K562 (cell line): Measurements from ENCODE around the gene PLEK2. TPM values are rescaled to one million over a fixed set of nuclear protein-coding genes. Genes with fewer than 3 reads are reported as not detected.

Experiments
- ATAC-seq: fragments of 200-7000 bp; cut with Tn5 transposase; 3 replicates; pipeline ENCODE4 v1.9.1; 2020; ENCODE audit warnings: moderate library complexity
- BruUV-seq: library from RNA; stranded (reverse); fragments of 400-500 nt; replicated peaks from 2 replicates; lab custom pipeline; 2021; lab: Mats Ljungman, UMichigan
- CTCF ChIA-PET: fragments of 300-600 bp; formaldehyde crosslinking; extraction: SDS; loops from one replicate; lab custom pipeline; 2021; ENCODE audit warnings: low intra/inter-chr PET ratio; lab: Yijun Ruan, JAX
- POLR2A ChIA-PET: fragments of 300-600, 350-650 bp; sonication (Branson Sonifier 250); formaldehyde crosslinking; extraction: SDS; loops from one replicate; lab custom pipeline; 2021; ENCODE audit warnings: antibody characterized with exemption, inconsistent platforms; lab: Yijun Ruan, JAX
- DNase-seq, 4 experiments: peaks; one replicate each; pipeline versions ENCODE4 v3.0.0 to v3.0.0-alpha.2; 2011 to 2018; ENCODE audit warnings: low spot score in 3 of 4, mixed read lengths in 3 of 4; ENCODE audit errors: extremely low read depth in 1 of 4
- FAIRE-seq: peaks from 2 replicates; lab custom pipeline; 2011; peaks lifted over from hg19 to GRCh38; lab: Jason Lieb, UNC
- H2AFZ ChIP-seq: 2 replicates; pipeline ENCODE4 v1.6.0; 2011; ENCODE audit warnings: low read depth, low read length, control low read depth, inconsistent platforms
- H3K27ac ChIP-seq: fragments of 200-600 bp; 3 replicates; pipeline ENCODE4 v1.8.0; 2011; ENCODE audit warnings: low read depth, mild to moderate bottlenecking, control low read depth, inconsistent platforms, low read length, moderate library complexity, mixed read lengths; ENCODE audit errors: extremely low read depth
- H3K27me3 ChIP-seq, 2 experiments: fragments of 300-600 bp in 1 of 2; 2 replicates in 1 of 2; 3 replicates in 1 of 2; pipeline versions ENCODE4 v1.6.0 to v1.8.0; 2011; ENCODE audit warnings: inconsistent platforms in 2 of 2, low read length in 2 of 2, mild to moderate bottlenecking in 1 of 2, mixed read lengths in 1 of 2, moderate library complexity in 1 of 2; ENCODE audit not compliant: control insufficient read depth in 2 of 2, insufficient read depth in 2 of 2
- H3K36me3 ChIP-seq: fragments of 300-600 bp; 3 replicates; pipeline ENCODE4 v1.8.0; 2011; ENCODE audit warnings: mild to moderate bottlenecking, low read length, inconsistent platforms; ENCODE audit not compliant: control insufficient read depth, insufficient read depth
- H3K4me1 ChIP-seq, 2 experiments: fragments of 200-600 bp in 1 of 2; replicated peaks in 1 of 2; 2 replicates in 1 of 2; 3 replicates in 1 of 2; pipeline versions ENCODE4 v1.5.1 to v1.8.0; 2011; ENCODE audit warnings: inconsistent platforms in 2 of 2, low read length in 2 of 2, mild to moderate bottlenecking in 1 of 2, mixed read lengths in 1 of 2, moderate library complexity in 1 of 2; ENCODE audit not compliant: control insufficient read depth in 2 of 2, insufficient read depth in 2 of 2
- H3K4me2 ChIP-seq: 2 replicates; pipeline ENCODE4 v1.6.1; 2011; ENCODE audit warnings: low read length, control low read depth, inconsistent platforms, mixed read lengths; ENCODE audit not compliant: insufficient read depth
- H3K4me3 ChIP-seq: fragments of 200-600 bp; sonication (generic), shearing (Covaris generic); 2 replicates; pipeline ENCODE4 v1.5.1; 2016; ENCODE audit warnings: control low read depth, inconsistent platforms
- H3K79me2 ChIP-seq: fragments of 200-600 bp; 3 replicates; pipeline ENCODE4 v1.8.0; 2011; ENCODE audit warnings: low read length, inconsistent platforms; ENCODE audit not compliant: control insufficient read depth, insufficient read depth
- H3K9ac ChIP-seq, 2 experiments: 2 replicates each; pipeline versions ENCODE4 v1.6.0 to v1.6.1; 2011; ENCODE audit warnings: low read depth in 2 of 2, low read length in 2 of 2, control low read depth in 1 of 2, inconsistent platforms in 1 of 2, mild to moderate bottlenecking in 1 of 2, mixed read lengths in 1 of 2; ENCODE audit not compliant: insufficient read depth in 1 of 2
- H3K9me1 ChIP-seq: one replicate; pipeline ENCODE4 v1.6.0; 2011; ENCODE audit warnings: inconsistent platforms, mild to moderate bottlenecking, low read length, moderate library complexity; ENCODE audit not compliant: control insufficient read depth, insufficient read depth
- H3K9me3 ChIP-seq: replicated peaks from 2 replicates; pipeline ENCODE4 v1.5.1; 2011; ENCODE audit warnings: low read depth, low read length, inconsistent platforms; ENCODE audit not compliant: control insufficient read depth, insufficient read depth
- H4K20me1 ChIP-seq: replicated peaks from 2 replicates; pipeline ENCODE4 v1.6.1; 2011; ENCODE audit warnings: low read length, inconsistent platforms, mixed read lengths; ENCODE audit not compliant: control insufficient read depth, insufficient read depth
- FIP1L1 ChIP-seq: fragments of 200-400 bp; formaldehyde crosslinking; IDR thresholded peaks from 2 replicates; pipeline ENCODE4 v1.6.1; 2018; ENCODE audit warnings: mild to moderate bottlenecking, low read depth, low read length; ENCODE audit not compliant: poor library complexity, severe bottlenecking
- HMGN3 ChIP-seq: IDR thresholded peaks from 2 replicates; pipeline ENCODE4 v1.6.1; 2011; ENCODE audit warnings: borderline replicate concordance, low read depth, mild to moderate bottlenecking, mixed read lengths, low read length; ENCODE audit not compliant: insufficient read length; ENCODE audit errors: extremely low read depth
- POLR2G ChIP-seq: fragments of 200-400 bp; formaldehyde crosslinking; IDR thresholded peaks from 2 replicates; pipeline ENCODE4 v1.6.1; 2017; ENCODE audit warnings: low read depth, mild to moderate bottlenecking, antibody characterized with exemption, low read length, moderate library complexity
- PYGO2 ChIP-seq: fragments of 450-650 bp; IDR thresholded peaks from 2 replicates; pipeline ENCODE4 v1.6.1; 2016; ENCODE audit warnings: mild to moderate bottlenecking, missing genetic modification characterization, moderate library complexity, missing compliant biosample characterization
- RAD51 ChIP-seq: fragments of 450-650 bp; IDR thresholded peaks from 2 replicates; pipeline ENCODE4 v1.7.1; 2016; ENCODE audit warnings: low read depth, mild to moderate bottlenecking, borderline replicate concordance
- RBFOX2 ChIP-seq: fragments of 200-400 bp; formaldehyde crosslinking; IDR thresholded peaks from 2 replicates; pipeline ENCODE4 v1.6.1; 2017; ENCODE audit warnings: low read depth, mild to moderate bottlenecking, low read length, moderate library complexity
- SLC30A9 ChIP-seq: fragments of 250-450 bp; sonication (Bioruptor Pico); IDR thresholded peaks from 2 replicates; pipeline ENCODE4 v1.8.0; 2022; ENCODE audit warnings: mild to moderate bottlenecking, moderate library complexity
- ZNF324 ChIP-seq: fragments of 250-450 bp; sonication (Bioruptor Pico); IDR thresholded peaks from 2 replicates; pipeline ENCODE4 v1.4.0; 2020; ENCODE audit warnings: mild to moderate bottlenecking
- ZNF77 ChIP-seq: fragments of 250-450 bp; sonication (Bioruptor Pico); IDR thresholded peaks from 2 replicates; pipeline ENCODE4 v1.5.0; 2020
- WGBS: fragments of 100-300 bp; shearing (Covaris generic); methylation state at CpG from one replicate; pipeline ENCODE4 v1.1.6; 2016; ENCODE audit warnings: low coverage, mixed read lengths; ENCODE audit not compliant: insufficient coverage; ENCODE audit errors: missing lambda C conversion rate; 5-methylcytosine and 5-hydroxymethylcytosine counted together
- in situ Hi-C: fragments of 300-500 bp; cut with MboI; formaldehyde crosslinking; loops from 4 replicates; pipeline ENCODE4 v1.15.0; 2018; ENCODE audit warnings: inconsistent platforms, mixed read lengths
- intact Hi-C: fragments of 100-400 bp; cut with micrococcal nuclease; formaldehyde crosslinking; loops from 2 replicates; pipeline ENCODE4 v1.14.2; 2022
- polyA plus RNA-seq, 8 experiments: library from polyadenylated mRNA; depleted of rRNA in 4 of 8; stranded (reverse) in 5 of 8; unstranded in 3 of 8; fragments of >200 nt; fragmentation: Nextera tagmentation in 2 of 8; fragmentation: Illumina TruSeq in 1 of 8; extraction: Ambion mirVana in 2 of 8; extraction: Trizol in 1 of 8; gene quantifications; 2 replicates each; pipeline versions ENCODE4 v1.2.1 to v1.2.3, GENCODE V29; 2011 to 2014; ENCODE audit warnings: inconsistent platforms in 1 of 8, missing spikeins in 1 of 8
- total RNA-seq, 7 experiments: library from RNA; depleted of rRNA in 6 of 7; stranded (reverse); fragments of >200 nt in 6 of 7; fragmentation: Illumina TruSeq in 2 of 7; extraction: Trizol in 2 of 7; gene quantifications; 2 replicates each; pipeline versions ENCODE4 v1.2.1 to v1.2.3, GENCODE V29; 2011 to 2021; ENCODE audit warnings: low replicate concordance in 1 of 7
- TF ChIP-seq, protein P1 (sequence below): fragments of 250-450 bp; sonication (Bioruptor Pico); IDR thresholded peaks from 2 replicates; pipeline ENCODE4 v1.8.0; 2022; ENCODE audit warnings: inconsistent platforms
- TF ChIP-seq, protein P2 (sequence below): fragments of 250-450 bp; sonication (Bioruptor Pico); IDR thresholded peaks from 2 replicates; pipeline ENCODE4 v1.8.0; 2021; ENCODE audit warnings: mild to moderate bottlenecking, moderate library complexity
- TF ChIP-seq, protein P3 (sequence below): sonication (generic); formaldehyde crosslinking; IDR thresholded peaks from 2 replicates; pipeline ENCODE4 v1.8.0; 2022; ENCODE audit warnings: mild to moderate bottlenecking, low read depth, missing genetic modification reagents
- TF ChIP-seq, protein P4 (sequence below): fragments of 250-450 bp; sonication (Bioruptor Pico); IDR thresholded peaks from 2 replicates; pipeline ENCODE4 v1.4.0; 2020; ENCODE audit warnings: mild to moderate bottlenecking, moderate library complexity
- TF ChIP-seq, protein P5 (sequence below): fragments of 450-650 bp; IDR thresholded peaks from 2 replicates; pipeline ENCODE4 v1.6.1; 2014; ENCODE audit warnings: low read depth, mild to moderate bottlenecking, moderate library complexity, borderline replicate concordance

The PLEK2 gene
- total and polyA plus RNA-seq, 9 of the 15 experiments (the other 6 are each of a cell fraction or from before 2014, with no cell fraction given), result not detected

DNA sequence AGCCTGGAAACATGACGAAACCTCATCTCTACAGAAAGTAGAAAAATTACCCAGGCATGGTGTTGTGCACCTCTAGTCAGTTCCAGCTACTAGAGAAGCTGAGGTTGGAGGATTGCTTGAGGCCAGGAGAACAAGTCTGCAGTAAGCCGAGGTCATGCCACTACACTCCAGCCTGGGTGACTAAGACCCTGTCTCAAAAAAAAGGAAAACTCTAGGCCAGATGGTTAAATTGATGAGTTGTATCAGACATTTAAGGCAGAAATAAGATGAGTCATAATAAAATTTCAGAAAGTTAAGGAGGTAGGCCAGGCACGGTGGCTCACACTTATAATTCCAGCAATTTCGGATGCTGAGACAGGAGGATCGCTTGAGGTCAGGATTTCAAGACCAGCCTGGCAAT, 41.1 kb downstream of the PLEK2 start (continued):
- TF ChIP-seq PYGO2 (no peak), HMGN3 (no peak), ZNF77 (CRISPR knock-in tag) (no peak), SLC30A9 (CRISPR knock-in tag) (no peak)
- TF ChIP-seq, protein P1, sequence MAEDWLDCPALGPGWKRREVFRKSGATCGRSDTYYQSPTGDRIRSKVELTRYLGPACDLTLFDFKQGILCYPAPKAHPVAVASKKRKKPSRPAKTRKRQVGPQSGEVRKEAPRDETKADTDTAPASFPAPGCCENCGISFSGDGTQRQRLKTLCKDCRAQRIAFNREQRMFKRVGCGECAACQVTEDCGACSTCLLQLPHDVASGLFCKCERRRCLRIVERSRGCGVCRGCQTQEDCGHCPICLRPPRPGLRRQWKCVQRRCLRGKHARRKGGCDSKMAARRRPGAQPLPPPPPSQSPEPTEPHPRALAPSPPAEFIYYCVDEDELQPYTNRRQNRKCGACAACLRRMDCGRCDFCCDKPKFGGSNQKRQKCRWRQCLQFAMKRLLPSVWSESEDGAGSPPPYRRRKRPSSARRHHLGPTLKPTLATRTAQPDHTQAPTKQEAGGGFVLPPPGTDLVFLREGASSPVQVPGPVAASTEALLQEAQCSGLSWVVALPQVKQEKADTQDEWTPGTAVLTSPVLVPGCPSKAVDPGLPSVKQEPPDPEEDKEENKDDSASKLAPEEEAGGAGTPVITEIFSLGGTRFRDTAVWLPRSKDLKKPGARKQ (CRISPR knock-in tag), result no peak

DNA sequence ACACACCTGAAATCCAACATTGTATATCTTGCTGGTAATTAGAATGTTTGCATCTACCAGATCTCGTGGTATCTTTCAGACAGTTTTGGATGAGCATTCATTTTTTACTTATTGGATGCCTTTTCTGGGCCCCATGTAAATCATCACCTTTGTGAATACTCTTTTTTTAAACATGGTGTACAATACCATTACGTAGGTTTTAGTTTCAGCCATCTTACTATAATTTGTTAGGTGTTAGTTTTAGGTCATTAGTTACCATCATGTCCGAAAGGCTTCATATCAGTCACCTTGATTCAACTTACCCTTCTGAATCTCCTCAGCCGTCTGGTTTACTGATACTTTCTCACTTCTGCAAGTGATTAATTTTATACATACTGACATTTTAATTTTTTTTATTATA, 46.5 kb downstream of the PLEK2 start:
- Histone ChIP-seq H3K36me3 (peaks cover 88% of the 10 kb centered on the region), H3K4me3 (no peak overlapping the region), H3K4me2 (no peak overlapping the region), H3K27ac (no peak overlapping the region), H4K20me1 (peaks cover 6% of the 10 kb centered on the region; the same call in 1 of the 2 replicates), H3K9ac (no peak overlapping the region), H2AFZ (no peak overlapping the region), H3K9me1 (no peaks in the 10 kb centered on the region), H3K79me2 (peaks cover 93% of the 10 kb centered on the region), H3K4me1 (peaks cover under 1 to 6% of the 10 kb centered on the region in 2 experiments; a peak in 3 of 5 replicates), H3K9me3 (no peaks in the 10 kb centered on the region), H3K27me3 (no peaks in the 10 kb centered on the region)
- ATAC-seq, result no peak
- BruUV-seq, result no TSS peak
- WGBS, result 98% methylated on average over 4 of the region's 4 CpGs
- DNase-seq, result no peak
- in situ Hi-C loops, result no loop called here
- no peak for FAIRE-seq
- POLR2A ChIA-PET, result interaction anchor here (1.0 kb wide), 1 partner anchor 8 kb away, joined by 3 read pairs; no protein-coding TSS in a partner anchor
- CTCF ChIA-PET, result no interaction called here
- intact Hi-C loops, result no loop called here
- TF ChIP-seq FIP1L1 (no peak), ZNF324 (CRISPR knock-in tag) (no peak), RBFOX2 (no peak), POLR2G (no peak), RAD51 (no peak)
- TF ChIP-seq, protein P2, sequence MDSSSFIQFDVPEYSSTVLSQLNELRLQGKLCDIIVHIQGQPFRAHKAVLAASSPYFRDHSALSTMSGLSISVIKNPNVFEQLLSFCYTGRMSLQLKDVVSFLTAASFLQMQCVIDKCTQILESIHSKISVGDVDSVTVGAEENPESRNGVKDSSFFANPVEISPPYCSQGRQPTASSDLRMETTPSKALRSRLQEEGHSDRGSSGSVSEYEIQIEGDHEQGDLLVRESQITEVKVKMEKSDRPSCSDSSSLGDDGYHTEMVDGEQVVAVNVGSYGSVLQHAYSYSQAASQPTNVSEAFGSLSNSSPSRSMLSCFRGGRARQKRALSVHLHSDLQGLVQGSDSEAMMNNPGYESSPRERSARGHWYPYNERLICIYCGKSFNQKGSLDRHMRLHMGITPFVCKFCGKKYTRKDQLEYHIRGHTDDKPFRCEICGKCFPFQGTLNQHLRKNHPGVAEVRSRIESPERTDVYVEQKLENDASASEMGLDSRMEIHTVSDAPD (CRISPR knock-in tag), result no peak
- TF ChIP-seq, protein P3, sequence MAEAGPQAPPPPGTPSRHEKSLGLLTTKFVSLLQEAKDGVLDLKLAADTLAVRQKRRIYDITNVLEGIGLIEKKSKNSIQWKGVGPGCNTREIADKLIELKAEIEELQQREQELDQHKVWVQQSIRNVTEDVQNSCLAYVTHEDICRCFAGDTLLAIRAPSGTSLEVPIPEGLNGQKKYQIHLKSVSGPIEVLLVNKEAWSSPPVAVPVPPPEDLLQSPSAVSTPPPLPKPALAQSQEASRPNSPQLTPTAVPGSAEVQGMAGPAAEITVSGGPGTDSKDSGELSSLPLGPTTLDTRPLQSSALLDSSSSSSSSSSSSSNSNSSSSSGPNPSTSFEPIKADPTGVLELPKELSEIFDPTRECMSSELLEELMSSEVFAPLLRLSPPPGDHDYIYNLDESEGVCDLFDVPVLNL (CRISPR knock-in tag), result no peak
- TF ChIP-seq, protein P4, sequence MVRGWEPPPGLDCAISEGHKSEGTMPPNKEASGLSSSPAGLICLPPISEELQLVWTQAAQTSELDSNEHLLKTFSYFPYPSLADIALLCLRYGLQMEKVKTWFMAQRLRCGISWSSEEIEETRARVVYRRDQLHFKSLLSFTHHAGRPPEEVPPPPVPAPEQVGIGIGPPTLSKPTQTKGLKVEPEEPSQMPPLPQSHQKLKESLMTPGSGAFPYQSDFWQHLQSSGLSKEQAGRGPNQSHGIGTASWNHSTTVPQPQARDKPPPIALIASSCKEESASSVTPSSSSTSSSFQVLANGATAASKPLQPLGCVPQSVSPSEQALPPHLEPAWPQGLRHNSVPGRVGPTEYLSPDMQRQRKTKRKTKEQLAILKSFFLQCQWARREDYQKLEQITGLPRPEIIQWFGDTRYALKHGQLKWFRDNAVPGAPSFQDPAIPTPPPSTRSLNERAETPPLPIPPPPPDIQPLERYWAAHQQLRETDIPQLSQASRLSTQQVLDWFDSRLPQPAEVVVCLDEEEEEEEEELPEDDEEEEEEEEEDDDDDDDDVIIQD, result no peak
- TF ChIP-seq, protein P5, sequence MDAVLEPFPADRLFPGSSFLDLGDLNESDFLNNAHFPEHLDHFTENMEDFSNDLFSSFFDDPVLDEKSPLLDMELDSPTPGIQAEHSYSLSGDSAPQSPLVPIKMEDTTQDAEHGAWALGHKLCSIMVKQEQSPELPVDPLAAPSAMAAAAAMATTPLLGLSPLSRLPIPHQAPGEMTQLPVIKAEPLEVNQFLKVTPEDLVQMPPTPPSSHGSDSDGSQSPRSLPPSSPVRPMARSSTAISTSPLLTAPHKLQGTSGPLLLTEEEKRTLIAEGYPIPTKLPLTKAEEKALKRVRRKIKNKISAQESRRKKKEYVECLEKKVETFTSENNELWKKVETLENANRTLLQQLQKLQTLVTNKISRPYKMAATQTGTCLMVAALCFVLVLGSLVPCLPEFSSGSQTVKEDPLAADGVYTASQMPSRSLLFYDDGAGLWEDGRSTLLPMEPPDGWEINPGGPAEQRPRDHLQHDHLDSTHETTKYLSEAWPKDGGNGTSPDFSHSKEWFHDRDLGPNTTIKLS, result no peak
